GM12878 (cell line): ENCODE measurements around the gene LDLRAD3. TPM values are rescaled to one million over a fixed set of nuclear protein-coding genes. Genes with fewer than 3 reads are reported as not detected.

Experiments
- ATAC-seq: fragments of 200-7000 bp; cut with Tn5 transposase; 3 replicates; pipeline ENCODE4 v1.9.1; 2020; ENCODE audit warnings: mild to moderate bottlenecking, moderate library complexity
- BruUV-seq: library from RNA; stranded (reverse); fragments of 400-500 nt; replicated peaks from 2 replicates; lab custom pipeline; 2021; lab: Mats Ljungman, UMichigan
- CTCF ChIA-PET: fragments of 300-600 bp; sonication (Branson Sonifier 250); formaldehyde crosslinking; extraction: SDS; loops from one replicate; lab custom pipeline; 2021; ENCODE audit warnings: inconsistent platforms; lab: Yijun Ruan, JAX
- POLR2A ChIA-PET: fragments of 350-600 bp; formaldehyde crosslinking; extraction: SDS; loops from one replicate; lab custom pipeline; 2021; ENCODE audit warnings: inconsistent platforms; lab: Charles Lee
- RAD21 ChIA-PET: fragments of 300-600 bp; sonication (Branson Sonifier 250); formaldehyde crosslinking; loops from one replicate; lab custom pipeline; 2023; ENCODE audit warnings: antibody characterized with exemption; ENCODE audit not compliant: unreplicated experiment; lab: Charles Lee
- SMC1A ChIA-PET: fragments of 300-600 bp; sonication (Branson Sonifier 250); formaldehyde crosslinking; loops from one replicate; lab custom pipeline; 2023; ENCODE audit not compliant: unreplicated experiment, uncharacterized antibody; lab: Charles Lee
- DNase-seq: peaks from one replicate; pipeline ENCODE4 v3.0.0-alpha.2; 2011; ENCODE audit warnings: low read depth, low spot score
- FAIRE-seq: peaks from 3 replicates; lab custom pipeline; 2011; peaks lifted over from hg19 to GRCh38; lab: Jason Lieb, UNC
- H2AFZ ChIP-seq: 2 replicates; pipeline ENCODE4 v1.6.0; 2011; ENCODE audit warnings: low read depth, low read length, control low read depth; ENCODE audit not compliant: control insufficient read depth
- H3K27ac ChIP-seq: 2 replicates; pipeline ENCODE4 v1.5.1; 2011; ENCODE audit warnings: control low read depth; ENCODE audit not compliant: control insufficient read depth, insufficient read depth
- H3K27me3 ChIP-seq, 2 experiments: replicated peaks in 1 of 2; 2 replicates each; pipeline versions ENCODE4 v1.6.0 to v1.6.1; 2011; ENCODE audit warnings: low read length in 1 of 2; ENCODE audit not compliant: control insufficient read depth in 2 of 2, insufficient read depth in 2 of 2
- H3K36me3 ChIP-seq, 2 experiments: 2 replicates each; pipeline ENCODE4 v1.5.1; 2011; ENCODE audit warnings: low read length in 1 of 2; ENCODE audit not compliant: control insufficient read depth in 2 of 2, insufficient read depth in 2 of 2
- H3K4me1 ChIP-seq: 2 replicates; pipeline ENCODE4 v1.6.1; 2011; ENCODE audit warnings: mild to moderate bottlenecking, low read length, moderate library complexity, mixed read lengths; ENCODE audit not compliant: control insufficient read depth, insufficient read depth
- H3K4me2 ChIP-seq: 2 replicates; pipeline ENCODE4 v1.6.0; 2011; ENCODE audit warnings: control low read depth; ENCODE audit not compliant: control insufficient read depth, insufficient read depth
- H3K4me3 ChIP-seq: fragments of 200-600 bp; sonication (generic); 2 replicates; pipeline ENCODE4 v1.5.1; 2016
- H3K79me2 ChIP-seq: 2 replicates; pipeline ENCODE4 v1.6.0; 2011; ENCODE audit warnings: low read length; ENCODE audit not compliant: control insufficient read depth, insufficient read depth
- H3K9ac ChIP-seq: 2 replicates; pipeline ENCODE4 v1.8.0; 2011; ENCODE audit warnings: low read length, control low read depth, mixed read lengths; ENCODE audit not compliant: control insufficient read depth, insufficient read depth
- H3K9me3 ChIP-seq: replicated peaks from 3 replicates; pipeline ENCODE4 v1.5.1; 2011; ENCODE audit warnings: mild to moderate bottlenecking, low read length; ENCODE audit not compliant: control insufficient read depth, insufficient read depth
- H4K20me1 ChIP-seq: 2 replicates; pipeline ENCODE4 v1.6.0; 2011; ENCODE audit not compliant: control insufficient read depth, insufficient read depth
- KLF5 ChIP-seq: fragments of 450-650 bp; IDR thresholded peaks from 2 replicates; pipeline ENCODE4 v1.6.1; 2014; ENCODE audit warnings: mild to moderate bottlenecking; ENCODE audit not compliant: partially characterized antibody
- NR2C1 ChIP-seq: fragments of 450-650 bp; IDR thresholded peaks from 2 replicates; pipeline ENCODE4 v1.6.1; 2017; ENCODE audit warnings: antibody characterized with exemption, mild to moderate bottlenecking, moderate library complexity
- WGBS: methylation state at CpG from one replicate; pipeline ENCODE4 v1.1.6; 2016; ENCODE audit warnings: low lambda C conversion rate; ENCODE audit not compliant: insufficient replicate concordance, insufficient coverage; ENCODE audit errors: missing lambda C conversion rate; 5-methylcytosine and 5-hydroxymethylcytosine counted together
- in situ Hi-C: fragments of 300-500 bp; cut with MboI; formaldehyde crosslinking; loops from 9 replicates; pipeline ENCODE4 v1.14.3; 2018; ENCODE audit warnings: mixed read lengths
- intact Hi-C: fragments of 100-400 bp; cut with micrococcal nuclease; formaldehyde crosslinking; loops from one replicate; pipeline ENCODE4 v1.14.2; 2022; ENCODE audit not compliant: unreplicated experiment
- polyA plus RNA-seq, 11 experiments: library from polyadenylated mRNA; depleted of rRNA in 4 of 11; unstranded in 6 of 11; stranded (reverse) in 5 of 11; fragments of >200 nt; fragmentation: Nextera tagmentation in 4 of 11; fragmentation: Illumina TruSeq in 1 of 11; extraction: Ambion mirVana in 4 of 11; extraction: Trizol in 1 of 11; gene quantifications; 1 replicate in 1 of 11; 2 replicates in 10 of 11; pipeline versions ENCODE4 v1.2.1 to v1.2.3, GENCODE V29; 2011 to 2016; ENCODE audit warnings: inconsistent platforms in 2 of 11, missing spikeins in 2 of 11, low read depth in 1 of 11
- total RNA-seq, 4 experiments: library from RNA; depleted of rRNA in 3 of 4; stranded (reverse); fragments of >200 nt in 3 of 4; fragmentation: Illumina TruSeq in 1 of 4; extraction: Trizol in 1 of 4; gene quantifications; 2 replicates each; pipeline versions ENCODE4 v1.2.1 to v1.2.3, GENCODE V29; 2013 to 2021
- TF ChIP-seq, protein P1 (sequence below): fragments of 450-650 bp; IDR thresholded peaks from 2 replicates; pipeline ENCODE4 v1.6.1; 2018; ENCODE audit warnings: borderline replicate concordance, mild to moderate bottlenecking; ENCODE audit not compliant: partially characterized antibody

The LDLRAD3 gene
- total and polyA plus RNA-seq, 10 of the 15 experiments (the other 5 are each of a cell fraction or from before 2014, with no cell fraction given): 2.5 to 17.2 (median 10.7) TPM

- H3K27ac ChIP-seq: no peak overlapping the region
- no peaks in the 10 kb centered on the region; the same call in 2 of the 3 replicates for H3K9me3 ChIP-seq
- in situ Hi-C loops (no loop called here), intact Hi-C loops (no loop called here)
- H2AFZ ChIP-seq: no peak overlapping the region
- 22% methylated on average over 4 of the region's 4 CpGs for WGBS
- no peak overlapping the region for H3K9ac ChIP-seq
- no TSS peak for BruUV-seq
- no peaks in the 10 kb centered on the region for H3K4me1 ChIP-seq
- H3K4me2 ChIP-seq: no peak overlapping the region
- no peaks in the 10 kb centered on the region for H3K79me2 ChIP-seq
- ATAC-seq (no peak), FAIRE-seq (no peak), DNase-seq (no peak)
- ChIA-PET CTCF (interaction anchor here (0.5 to 3.0 kb wide), 3 partner anchors 12 to 208 kb away, joined by 3 to 14 read pairs (median 3); no protein-coding TSS in a partner anchor), RAD21 (no interaction called here), POLR2A (no interaction called here), SMC1A (interaction anchor here (0.6 to 1.4 kb wide), 6 partner anchors 11 to 103 kb away, joined by 3 to 4 read pairs (median 3); no protein-coding TSS in a partner anchor)
- no peaks in the 10 kb centered on the region for H3K27me3 ChIP-seq
- no peak overlapping the region for H3K4me3 ChIP-seq
- no peaks in the 10 kb centered on the region for H4K20me1 ChIP-seq
- no peaks in the 10 kb centered on the region for H3K36me3 ChIP-seq
- TF ChIP-seq NR2C1 (no peak), KLF5 (no peak)
- TF ChIP-seq, protein P1, sequence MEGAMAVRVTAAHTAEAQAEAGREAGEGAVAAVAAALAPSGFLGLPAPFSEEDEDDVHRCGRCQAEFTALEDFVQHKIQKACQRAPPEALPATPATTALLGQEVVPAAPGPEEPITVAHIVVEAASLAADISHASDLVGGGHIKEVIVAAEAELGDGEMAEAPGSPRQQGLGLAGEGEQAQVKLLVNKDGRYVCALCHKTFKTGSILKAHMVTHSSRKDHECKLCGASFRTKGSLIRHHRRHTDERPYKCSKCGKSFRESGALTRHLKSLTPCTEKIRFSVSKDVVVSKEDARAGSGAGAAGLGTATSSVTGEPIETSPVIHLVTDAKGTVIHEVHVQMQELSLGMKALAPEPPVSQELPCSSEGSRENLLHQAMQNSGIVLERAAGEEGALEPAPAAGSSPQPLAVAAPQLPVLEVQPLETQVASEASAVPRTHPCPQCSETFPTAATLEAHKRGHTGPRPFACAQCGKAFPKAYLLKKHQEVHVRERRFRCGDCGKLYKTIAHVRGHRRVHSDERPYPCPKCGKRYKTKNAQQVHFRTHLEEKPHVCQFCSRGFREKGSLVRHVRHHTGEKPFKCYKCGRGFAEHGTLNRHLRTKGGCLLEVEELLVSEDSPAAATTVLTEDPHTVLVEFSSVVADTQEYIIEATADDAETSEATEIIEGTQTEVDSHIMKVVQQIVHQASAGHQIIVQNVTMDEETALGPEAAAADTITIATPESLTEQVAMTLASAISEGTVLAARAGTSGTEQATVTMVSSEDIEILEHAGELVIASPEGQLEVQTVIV: no peak
Measured at GRCh38 chr11:36029616-36030015, 85.8 kb downstream of the LDLRAD3 start.
